Activated CD4-positive, CD25-positive, alpha-beta regulatory T cell treated with anti-CD3 and anti-CD28 coated beads, Interleukin-2, amount 50 U/mL, for 72 hours (primary cell): ENCODE data around the gene KBTBD13.
A peak's percentile ranks its signal among the peaks of the same experiment; 100 is the strongest.
"Not testable (repeated sequence)": the region's sequence is repeated elsewhere in the genome, so short reads cannot be mapped to it uniquely, and the experiment has no call there.

Source experiments
- DNase-seq: peaks from one replicate; pipeline ENCODE4 v3.0.0; 2021

KBTBD13 gene

GRCh38 chr15:65091946-65092770 lies 15.6 kb downstream of the KBTBD13 start:
- no peak for DNase-seq

DNA sequence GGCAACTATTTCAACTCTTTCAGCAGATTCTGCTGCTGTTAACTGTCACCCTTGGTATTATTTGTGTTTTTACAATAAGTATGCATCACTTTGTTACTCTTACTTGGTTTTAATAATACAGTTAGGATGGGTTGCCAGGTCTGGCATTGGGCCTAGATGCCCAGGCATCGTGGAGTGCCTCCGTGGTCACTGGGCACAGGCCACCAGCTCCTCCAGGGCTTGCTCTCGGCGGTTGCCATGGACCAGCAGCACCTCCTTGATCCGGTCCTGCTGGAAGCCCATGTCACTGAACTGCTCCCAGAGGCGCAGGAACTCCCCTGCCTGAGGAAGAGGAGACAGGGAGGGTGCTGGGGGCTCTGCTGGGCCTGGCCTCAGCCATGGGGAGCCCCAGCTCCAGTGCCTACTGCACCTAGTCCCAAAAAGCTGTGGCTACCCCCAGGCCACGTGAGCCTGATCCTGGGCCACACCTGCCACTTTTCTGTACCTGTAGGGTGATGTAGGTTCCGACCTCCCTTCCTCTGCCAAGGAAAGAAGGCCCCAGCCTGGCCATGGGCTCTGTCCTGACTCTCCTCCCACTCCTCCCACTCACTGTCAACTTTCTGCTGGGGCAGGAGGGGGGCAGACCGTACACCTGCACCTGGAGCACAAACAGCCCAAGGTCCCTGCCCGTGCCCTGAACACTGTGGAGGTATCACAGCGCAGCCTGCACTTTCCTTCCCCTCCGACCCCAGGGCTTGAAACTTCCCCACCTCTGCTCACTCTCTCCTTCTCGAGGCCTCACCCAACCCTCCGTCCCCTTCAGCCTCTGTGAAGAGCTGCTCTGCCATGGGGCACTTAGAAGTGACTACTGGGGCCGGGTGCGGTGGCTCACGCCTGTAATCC lies 16.6 kb downstream of the KBTBD13 start:
- DNase-seq, result no peak

DNA sequence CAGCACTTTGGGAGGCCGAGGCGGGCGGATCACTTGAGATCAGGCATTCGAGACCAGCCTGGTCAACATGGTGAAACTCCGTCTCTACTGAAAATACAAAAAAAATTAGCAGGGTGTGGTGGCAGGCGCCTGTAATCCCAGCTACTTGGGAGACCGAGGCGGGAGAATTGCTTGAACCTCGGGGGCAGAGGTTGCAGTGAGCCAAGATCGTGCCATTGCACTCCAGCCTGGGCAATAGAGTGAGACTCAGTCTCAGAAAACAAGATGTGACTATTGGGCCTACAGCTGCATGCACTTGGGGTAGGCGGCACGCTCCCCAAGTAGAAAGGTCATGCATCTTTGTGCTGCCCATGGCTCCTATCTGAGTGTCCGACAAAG lies 17.2 kb downstream of the KBTBD13 start:
- DNase-seq, result not testable (repeated sequence)

GRCh38 chr15:65094294-65094995 lies 17.9 kb downstream of the KBTBD13 start:
- DNase-seq, result no peak

- no peak for DNase-seq
Measured at GRCh38 chr15:65095011-65095746, 18.6 kb downstream of the KBTBD13 start.

- no peak for DNase-seq
Measured at GRCh38 chr15:65095747-65096104, 19.2 kb downstream of the KBTBD13 start.

DNA sequence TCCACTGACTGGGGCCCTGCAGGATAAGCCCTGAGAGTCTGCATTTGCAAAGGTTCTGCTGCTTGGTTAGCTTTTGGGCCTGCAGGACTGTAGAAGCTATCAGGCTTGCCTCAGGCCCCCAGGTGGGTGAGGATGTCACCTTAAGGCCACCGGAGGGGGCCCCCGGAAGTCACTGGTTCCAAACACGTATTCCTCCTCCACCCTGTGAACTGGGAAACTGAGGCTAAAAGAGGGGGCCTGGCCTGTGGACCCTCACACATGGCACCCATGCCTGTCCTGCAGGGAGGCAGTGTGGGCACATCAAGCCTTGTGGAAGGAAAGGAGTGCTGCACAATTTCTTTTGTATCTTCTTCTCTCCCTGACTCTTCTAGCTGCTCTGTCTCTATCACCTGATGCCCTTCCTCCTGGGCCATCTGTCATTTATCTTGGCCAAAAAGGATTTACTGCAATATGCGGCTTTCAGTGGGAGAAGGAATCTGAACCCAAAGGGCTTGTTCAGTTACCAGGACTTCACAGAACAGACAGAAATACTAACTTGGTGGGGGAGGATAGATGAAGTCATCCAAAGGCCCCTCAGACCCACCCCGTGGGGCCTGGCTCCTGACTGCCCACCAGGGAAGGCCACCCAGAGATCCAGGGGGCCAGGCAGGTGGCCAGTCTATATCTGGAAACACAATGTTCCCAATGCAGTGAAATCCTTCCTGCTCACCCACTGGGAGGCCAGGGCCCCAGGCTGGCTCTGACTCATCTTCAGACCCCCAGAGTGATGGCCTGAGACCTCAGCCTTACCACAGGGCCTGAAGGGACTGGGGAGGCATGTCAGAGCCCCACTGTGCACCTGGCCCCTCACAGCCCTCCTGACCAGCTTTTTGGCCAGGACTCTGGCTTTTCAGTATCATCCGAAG lies 20.2 kb downstream of the KBTBD13 start:
- no peak for DNase-seq

DNA sequence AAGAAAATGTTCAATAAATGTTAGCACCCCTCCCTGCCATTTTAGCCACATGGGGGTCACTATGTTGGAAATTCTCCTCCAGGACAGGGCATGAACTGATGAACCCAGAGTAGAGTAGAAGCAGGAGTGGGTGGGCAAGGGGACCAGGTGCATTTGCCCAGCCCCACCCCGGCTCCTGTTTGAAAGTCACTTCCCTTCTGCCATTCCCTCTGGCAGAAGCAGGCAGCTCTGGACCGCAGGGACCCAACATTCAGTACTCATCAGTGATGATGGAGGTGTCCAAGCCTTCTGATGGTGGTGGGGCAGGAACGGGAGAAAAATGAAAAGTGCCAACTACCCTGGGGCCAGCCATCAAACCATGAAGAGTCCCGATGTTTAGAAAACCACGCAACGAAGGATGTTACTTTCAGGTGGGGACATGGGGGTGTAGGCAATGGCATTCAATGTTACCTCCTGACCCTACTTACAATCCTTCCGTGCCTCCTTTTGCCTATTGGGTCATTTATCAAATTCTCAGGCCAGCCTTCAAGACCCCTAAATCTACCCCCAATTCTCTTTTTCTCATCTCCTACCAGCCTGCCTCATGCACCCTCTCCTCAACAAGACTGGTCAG lies 21.2 kb downstream of the KBTBD13 start:
- DNase-seq, result no peak

DNA sequence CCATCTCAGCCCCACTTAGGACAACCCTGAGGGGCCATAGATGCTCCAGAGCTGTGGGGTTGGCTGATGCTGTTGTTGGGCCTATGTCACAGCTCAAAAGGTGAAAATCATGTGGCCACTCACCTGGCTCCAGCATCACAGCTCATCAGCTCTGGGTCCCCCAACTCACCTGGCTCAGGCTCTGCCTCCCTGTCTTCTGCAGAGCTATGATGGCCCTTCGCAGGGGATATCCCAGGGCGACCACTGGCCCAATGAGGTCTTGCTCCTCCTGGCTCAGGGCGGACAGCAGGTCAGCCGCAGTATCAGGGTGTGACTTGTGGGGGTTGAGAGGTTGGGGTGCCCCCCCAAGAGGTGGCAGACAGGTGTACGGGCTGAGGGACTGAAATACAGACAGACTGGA lies 22.8 kb downstream of the KBTBD13 start:
- DNase-seq, result no peak

DNA sequence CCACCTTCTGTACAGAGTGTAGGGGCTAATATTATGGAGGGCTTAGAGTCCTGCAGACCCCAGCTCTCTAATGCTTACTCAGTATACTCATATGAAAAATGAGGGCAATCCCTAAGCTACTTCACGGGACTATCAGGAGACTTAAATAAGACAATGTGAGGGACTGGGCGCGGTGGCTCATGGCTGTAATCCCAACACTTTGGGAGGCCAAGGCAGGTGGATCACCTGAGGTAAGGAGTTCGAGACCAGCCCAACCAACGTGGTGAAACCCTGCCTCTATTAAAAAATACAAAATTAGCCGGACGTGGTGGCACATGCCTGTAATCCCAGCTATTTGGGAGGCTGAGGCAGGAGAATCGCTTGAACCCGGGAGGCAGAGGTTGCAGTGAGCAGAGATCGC lies 23.3 kb downstream of the KBTBD13 start:
- not testable (repeated sequence) for DNase-seq

DNA sequence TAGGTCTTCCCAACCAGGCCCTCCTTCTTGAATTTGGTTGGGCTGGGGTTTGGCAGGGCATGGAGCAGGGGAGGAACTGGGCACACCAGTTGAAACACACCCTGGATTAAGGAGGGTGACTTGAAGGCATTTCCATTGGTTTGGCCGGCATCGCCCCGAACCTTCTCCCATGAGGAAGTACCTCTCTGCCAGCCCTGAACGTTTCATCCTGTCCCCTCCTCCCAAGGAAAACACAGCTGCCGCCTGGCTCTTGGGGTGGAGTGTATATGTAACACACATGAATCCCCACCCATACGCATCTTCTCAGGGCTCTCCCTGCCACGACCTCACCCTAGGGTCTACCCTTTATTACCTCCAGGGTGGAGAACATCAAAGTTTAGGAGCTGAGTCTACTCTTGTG lies 23.9 kb downstream of the KBTBD13 start:
- DNase-seq, result no peak

GRCh38 chr15:65101411-65101890 lies 24.9 kb downstream of the KBTBD13 start:
- peak; percentile 57 for DNase-seq

GRCh38 chr15:65101891-65102708 lies 25.6 kb downstream of the KBTBD13 start:
- DNase-seq, result no peak

DNA sequence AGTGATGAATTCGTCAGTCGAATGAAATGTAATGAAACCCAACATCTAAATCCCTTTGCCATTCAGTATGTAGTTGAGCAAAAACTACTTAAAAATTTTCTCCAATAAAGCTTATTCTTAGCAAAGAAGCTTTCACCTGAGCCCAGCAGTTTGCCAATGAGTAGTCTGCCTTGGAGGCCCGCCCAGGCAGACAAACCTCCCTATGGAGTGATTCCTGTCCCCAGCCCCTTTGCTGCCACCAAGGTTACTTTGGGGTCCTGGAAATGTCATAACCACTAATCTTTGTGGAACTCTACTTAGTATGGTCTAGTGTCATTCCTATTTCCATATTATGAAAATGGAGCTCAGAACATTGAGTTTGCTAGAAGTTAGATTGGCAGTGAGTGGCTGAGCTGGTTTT lies 26.4 kb downstream of the KBTBD13 start:
- no peak for DNase-seq

DNA sequence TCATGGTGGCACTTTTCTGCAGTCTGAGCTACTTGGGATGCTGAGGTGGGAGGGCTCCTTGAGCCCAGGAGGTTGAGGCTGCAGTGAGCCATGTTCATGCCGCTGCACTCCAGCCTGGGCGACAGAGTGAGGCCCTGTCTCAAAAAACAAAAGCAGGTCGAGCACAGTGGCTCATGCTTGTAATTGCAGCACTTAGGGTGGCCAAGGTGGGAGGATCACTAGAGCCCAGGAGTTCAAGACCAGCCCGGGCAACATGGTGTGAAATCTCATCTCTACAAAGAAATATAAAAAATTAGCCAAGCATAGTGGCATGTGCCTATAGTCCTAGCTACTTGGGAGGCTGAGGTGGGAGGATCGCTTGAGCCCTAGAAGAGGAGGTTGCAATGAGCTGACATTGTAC lies 28.5 kb downstream of the KBTBD13 start:
- DNase-seq, result no peak

GRCh38 chr15:65106011-65106590 lies 29.6 kb downstream of the KBTBD13 start:
- DNase-seq, result no peak

GRCh38 chr15:65110676-65111292 lies 34.2 kb downstream of the KBTBD13 start:
- no peak for DNase-seq

- no peak for DNase-seq
Measured at GRCh38 chr15:65115086-65115485, 38.5 kb downstream of the KBTBD13 start, which contains the start of gene UBAP1L. TSS of gene UBAP1L (minus strand) at chr15:65115200. CDS start at chr15:65106215, 8,985 bp downstream.

- DNase-seq, result no peak
Measured at GRCh38 chr15:65115542-65115941, 39.0 kb downstream of the KBTBD13 start.
